SK-N-SH treated with all-trans-retinoic acid at 6 μM for 48 hours (cell line): ENCODE data around the gene SNAPC2.

Experiments used
- ATAC-seq: fragments of 200-7000 bp; cut with Tn5 transposase; 3 replicates; pipeline ENCODE4 v1.9.1; 2020; ENCODE audit warnings: mild to moderate bottlenecking, moderate library complexity
- ARNTL ChIP-seq: fragments of 450-650 bp; formaldehyde crosslinking; IDR thresholded peaks from 2 replicates; pipeline ENCODE4 v1.5.0; 2020; ENCODE audit warnings: low read depth, mild to moderate bottlenecking, moderate library complexity, borderline replicate concordance
- BACH2 ChIP-seq: fragments of 250-450 bp; sonication (Bioruptor Pico); IDR thresholded peaks from 2 replicates; pipeline ENCODE4 v1.9.0; 2021; ENCODE audit warnings: mild to moderate bottlenecking, borderline replicate concordance
- ESRRG ChIP-seq: fragments of 250-450 bp; sonication (Bioruptor Pico); IDR thresholded peaks from 2 replicates; pipeline ENCODE4 v1.6.1; 2021; ENCODE audit warnings: mild to moderate bottlenecking
- GLIS3 ChIP-seq: fragments of 250-450 bp; sonication (Bioruptor Pico); IDR thresholded peaks from 2 replicates; pipeline ENCODE4 v1.5.0; 2020; ENCODE audit warnings: mild to moderate bottlenecking, moderate library complexity
- ISL1 ChIP-seq: fragments of 250-450 bp; sonication (Bioruptor Pico); IDR thresholded peaks from 2 replicates; pipeline ENCODE4 v2.1.2; 2022; ENCODE audit warnings: mild to moderate bottlenecking, moderate library complexity
- PPARA ChIP-seq: fragments of 250-450 bp; sonication (Bioruptor Pico); IDR thresholded peaks from 2 replicates; pipeline ENCODE4 v1.5.0; 2020; ENCODE audit warnings: mild to moderate bottlenecking, borderline replicate concordance
- TCF4 ChIP-seq: fragments of 250-450 bp; sonication (Bioruptor Pico); IDR thresholded peaks from 2 replicates; pipeline ENCODE4 v1.8.0; 2021; ENCODE audit warnings: mild to moderate bottlenecking, moderate library complexity, borderline replicate concordance
- TOX ChIP-seq: fragments of 250-450 bp; sonication (Bioruptor Pico); IDR thresholded peaks from 2 replicates; pipeline ENCODE4 v1.8.0; 2021; ENCODE audit warnings: mild to moderate bottlenecking, moderate library complexity, borderline replicate concordance
- ZC3H10 ChIP-seq: fragments of 250-450 bp; sonication (Bioruptor Pico); IDR thresholded peaks from 2 replicates; pipeline ENCODE4 v1.5.1; 2021; ENCODE audit warnings: mild to moderate bottlenecking, moderate library complexity
- ZFP3 ChIP-seq: fragments of 250-450 bp; sonication (Bioruptor Pico); IDR thresholded peaks from 2 replicates; pipeline ENCODE4 v1.5.0; 2020; ENCODE audit warnings: mild to moderate bottlenecking, moderate library complexity
- ZFP30 ChIP-seq: fragments of 450-650 bp; formaldehyde crosslinking; IDR thresholded peaks from 2 replicates; pipeline ENCODE4 v1.5.0; 2022; ENCODE audit warnings: mild to moderate bottlenecking, moderate library complexity
- ZNF70 ChIP-seq: fragments of 450-650 bp; formaldehyde crosslinking; IDR thresholded peaks from 2 replicates; pipeline ENCODE4 v1.5.0; 2020; ENCODE audit warnings: mild to moderate bottlenecking, moderate library complexity
- TF ChIP-seq, protein P1 (sequence below): fragments of 250-450 bp; sonication (Bioruptor Pico); IDR thresholded peaks from 2 replicates; pipeline ENCODE4 v1.5.1; 2020; ENCODE audit warnings: low read depth, mild to moderate bottlenecking, moderate library complexity
- TF ChIP-seq, protein P2 (sequence below): fragments of 250-450 bp; sonication (Bioruptor Pico); IDR thresholded peaks from 2 replicates; pipeline ENCODE4 v1.8.0; 2021; ENCODE audit warnings: low read depth, mild to moderate bottlenecking, moderate library complexity, borderline replicate concordance
- TF ChIP-seq, protein P3 (sequence below): fragments of 250-450 bp; sonication (Bioruptor Pico); IDR thresholded peaks from 2 replicates; pipeline ENCODE4 v1.5.0; 2020; ENCODE audit warnings: mild to moderate bottlenecking, moderate library complexity
- TF ChIP-seq, protein P4 (sequence below): fragments of 250-450 bp; sonication (Bioruptor Pico); IDR thresholded peaks from 2 replicates; pipeline ENCODE4 v1.5.1; 2021; ENCODE audit warnings: mild to moderate bottlenecking, moderate library complexity
- TF ChIP-seq, protein P5 (sequence below): fragments of 250-450 bp; sonication (Bioruptor Pico); IDR thresholded peaks from 2 replicates; pipeline ENCODE4 v1.8.0; 2020; ENCODE audit warnings: mild to moderate bottlenecking, moderate library complexity, borderline replicate concordance

Gene SNAPC2

DNA sequence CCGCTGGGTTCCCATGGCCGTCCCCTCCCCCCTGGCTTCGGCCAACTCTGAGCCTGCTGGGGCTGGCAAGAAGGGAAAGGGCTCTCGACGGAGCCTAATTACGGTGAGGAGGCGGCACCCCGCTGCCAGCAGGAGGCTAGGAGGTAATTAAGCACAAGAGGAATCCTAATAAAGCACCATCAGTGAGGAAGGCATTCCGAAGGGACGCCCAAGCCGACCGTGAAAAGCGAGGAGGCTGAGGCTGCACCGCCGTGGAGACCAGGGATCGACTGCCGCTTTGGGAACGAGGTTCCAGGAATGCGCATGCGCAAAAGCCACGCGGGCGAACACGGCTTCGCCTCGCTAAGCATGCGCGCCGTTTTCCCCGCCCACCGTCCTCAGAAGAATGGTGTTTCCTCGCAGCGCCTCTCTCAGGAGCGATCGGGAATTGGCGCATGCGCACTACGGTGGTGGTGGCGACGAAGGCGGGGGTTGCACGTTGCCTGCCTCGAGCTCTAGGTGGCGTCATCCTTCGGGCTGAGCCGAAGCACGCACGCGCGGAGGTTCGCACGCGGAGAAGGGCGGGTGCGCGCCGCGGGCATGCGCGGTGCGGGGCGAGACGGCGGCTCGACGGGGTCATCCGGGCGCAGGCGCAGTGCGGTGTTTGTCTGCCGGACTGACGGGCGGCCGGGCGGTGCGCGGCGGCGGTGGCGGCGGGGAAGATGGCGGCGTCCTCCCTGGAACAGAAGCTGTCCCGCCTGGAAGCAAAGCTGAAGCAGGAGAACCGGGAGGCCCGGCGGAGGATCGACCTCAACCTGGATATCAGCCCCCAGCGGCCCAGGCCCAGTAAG is 16.7 kb upstream of the SNAPC2 start, which contains the start of gene MAP2K7:
TSS of gene MAP2K7 (plus strand) at position 634 of the 830 bp plus-strand sequence. CDS start at position 702, 68 bp downstream.
- ATAC-seq = peak; percentile 84
- TF ChIP-seq, protein P1, sequence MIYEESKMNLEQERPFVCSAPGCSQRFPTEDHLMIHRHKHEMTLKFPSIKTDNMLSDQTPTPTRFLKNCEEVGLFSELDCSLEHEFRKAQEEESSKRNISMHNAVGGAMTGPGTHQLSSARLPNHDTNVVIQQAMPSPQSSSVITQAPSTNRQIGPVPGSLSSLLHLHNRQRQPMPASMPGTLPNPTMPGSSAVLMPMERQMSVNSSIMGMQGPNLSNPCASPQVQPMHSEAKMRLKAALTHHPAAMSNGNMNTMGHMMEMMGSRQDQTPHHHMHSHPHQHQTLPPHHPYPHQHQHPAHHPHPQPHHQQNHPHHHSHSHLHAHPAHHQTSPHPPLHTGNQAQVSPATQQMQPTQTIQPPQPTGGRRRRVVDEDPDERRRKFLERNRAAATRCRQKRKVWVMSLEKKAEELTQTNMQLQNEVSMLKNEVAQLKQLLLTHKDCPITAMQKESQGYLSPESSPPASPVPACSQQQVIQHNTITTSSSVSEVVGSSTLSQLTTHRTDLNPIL (CRISPR knock-in tag) = no peak
- TF ChIP-seq ARNTL (CRISPR knock-in tag) = no peak
- TF ChIP-seq, protein P2, sequence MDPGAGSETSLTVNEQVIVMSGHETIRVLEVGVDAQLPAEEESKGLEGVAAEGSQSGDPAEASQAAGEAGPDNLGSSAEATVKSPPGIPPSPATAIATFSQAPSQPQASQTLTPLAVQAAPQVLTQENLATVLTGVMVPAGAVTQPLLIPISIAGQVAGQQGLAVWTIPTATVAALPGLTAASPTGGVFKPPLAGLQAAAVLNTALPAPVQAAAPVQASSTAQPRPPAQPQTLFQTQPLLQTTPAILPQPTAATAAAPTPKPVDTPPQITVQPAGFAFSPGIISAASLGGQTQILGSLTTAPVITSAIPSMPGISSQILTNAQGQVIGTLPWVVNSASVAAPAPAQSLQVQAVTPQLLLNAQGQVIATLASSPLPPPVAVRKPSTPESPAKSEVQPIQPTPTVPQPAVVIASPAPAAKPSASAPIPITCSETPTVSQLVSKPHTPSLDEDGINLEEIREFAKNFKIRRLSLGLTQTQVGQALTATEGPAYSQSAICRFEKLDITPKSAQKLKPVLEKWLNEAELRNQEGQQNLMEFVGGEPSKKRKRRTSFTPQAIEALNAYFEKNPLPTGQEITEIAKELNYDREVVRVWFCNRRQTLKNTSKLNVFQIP (CRISPR knock-in tag) = no peak
- no peak for TF ChIP-seq PPARA (CRISPR knock-in tag)
- TF ChIP-seq GLIS3 = no peak
- no peak for TF ChIP-seq ISL1 (CRISPR knock-in tag)
- TF ChIP-seq, protein P3, sequence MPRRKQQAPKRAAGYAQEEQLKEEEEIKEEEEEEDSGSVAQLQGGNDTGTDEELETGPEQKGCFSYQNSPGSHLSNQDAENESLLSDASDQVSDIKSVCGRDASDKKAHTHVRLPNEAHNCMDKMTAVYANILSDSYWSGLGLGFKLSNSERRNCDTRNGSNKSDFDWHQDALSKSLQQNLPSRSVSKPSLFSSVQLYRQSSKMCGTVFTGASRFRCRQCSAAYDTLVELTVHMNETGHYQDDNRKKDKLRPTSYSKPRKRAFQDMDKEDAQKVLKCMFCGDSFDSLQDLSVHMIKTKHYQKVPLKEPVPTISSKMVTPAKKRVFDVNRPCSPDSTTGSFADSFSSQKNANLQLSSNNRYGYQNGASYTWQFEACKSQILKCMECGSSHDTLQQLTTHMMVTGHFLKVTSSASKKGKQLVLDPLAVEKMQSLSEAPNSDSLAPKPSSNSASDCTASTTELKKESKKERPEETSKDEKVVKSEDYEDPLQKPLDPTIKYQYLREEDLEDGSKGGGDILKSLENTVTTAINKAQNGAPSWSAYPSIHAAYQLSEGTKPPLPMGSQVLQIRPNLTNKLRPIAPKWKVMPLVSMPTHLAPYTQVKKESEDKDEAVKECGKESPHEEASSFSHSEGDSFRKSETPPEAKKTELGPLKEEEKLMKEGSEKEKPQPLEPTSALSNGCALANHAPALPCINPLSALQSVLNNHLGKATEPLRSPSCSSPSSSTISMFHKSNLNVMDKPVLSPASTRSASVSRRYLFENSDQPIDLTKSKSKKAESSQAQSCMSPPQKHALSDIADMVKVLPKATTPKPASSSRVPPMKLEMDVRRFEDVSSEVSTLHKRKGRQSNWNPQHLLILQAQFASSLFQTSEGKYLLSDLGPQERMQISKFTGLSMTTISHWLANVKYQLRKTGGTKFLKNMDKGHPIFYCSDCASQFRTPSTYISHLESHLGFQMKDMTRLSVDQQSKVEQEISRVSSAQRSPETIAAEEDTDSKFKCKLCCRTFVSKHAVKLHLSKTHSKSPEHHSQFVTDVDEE (CRISPR knock-in tag) = no peak
- TF ChIP-seq TCF4 (CRISPR knock-in tag) = no peak
- TF ChIP-seq, protein P4, sequence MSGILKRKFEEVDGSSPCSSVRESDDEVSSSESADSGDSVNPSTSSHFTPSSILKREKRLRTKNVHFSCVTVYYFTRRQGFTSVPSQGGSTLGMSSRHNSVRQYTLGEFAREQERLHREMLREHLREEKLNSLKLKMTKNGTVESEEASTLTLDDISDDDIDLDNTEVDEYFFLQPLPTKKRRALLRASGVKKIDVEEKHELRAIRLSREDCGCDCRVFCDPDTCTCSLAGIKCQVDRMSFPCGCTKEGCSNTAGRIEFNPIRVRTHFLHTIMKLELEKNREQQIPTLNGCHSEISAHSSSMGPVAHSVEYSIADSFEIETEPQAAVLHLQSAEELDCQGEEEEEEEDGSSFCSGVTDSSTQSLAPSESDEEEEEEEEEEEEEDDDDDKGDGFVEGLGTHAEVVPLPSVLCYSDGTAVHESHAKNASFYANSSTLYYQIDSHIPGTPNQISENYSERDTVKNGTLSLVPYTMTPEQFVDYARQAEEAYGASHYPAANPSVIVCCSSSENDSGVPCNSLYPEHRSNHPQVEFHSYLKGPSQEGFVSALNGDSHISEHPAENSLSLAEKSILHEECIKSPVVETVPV (CRISPR knock-in tag) = no peak
- no peak for TF ChIP-seq ZFP30
- TF ChIP-seq ZC3H10 (CRISPR knock-in tag) = no peak

DNA sequence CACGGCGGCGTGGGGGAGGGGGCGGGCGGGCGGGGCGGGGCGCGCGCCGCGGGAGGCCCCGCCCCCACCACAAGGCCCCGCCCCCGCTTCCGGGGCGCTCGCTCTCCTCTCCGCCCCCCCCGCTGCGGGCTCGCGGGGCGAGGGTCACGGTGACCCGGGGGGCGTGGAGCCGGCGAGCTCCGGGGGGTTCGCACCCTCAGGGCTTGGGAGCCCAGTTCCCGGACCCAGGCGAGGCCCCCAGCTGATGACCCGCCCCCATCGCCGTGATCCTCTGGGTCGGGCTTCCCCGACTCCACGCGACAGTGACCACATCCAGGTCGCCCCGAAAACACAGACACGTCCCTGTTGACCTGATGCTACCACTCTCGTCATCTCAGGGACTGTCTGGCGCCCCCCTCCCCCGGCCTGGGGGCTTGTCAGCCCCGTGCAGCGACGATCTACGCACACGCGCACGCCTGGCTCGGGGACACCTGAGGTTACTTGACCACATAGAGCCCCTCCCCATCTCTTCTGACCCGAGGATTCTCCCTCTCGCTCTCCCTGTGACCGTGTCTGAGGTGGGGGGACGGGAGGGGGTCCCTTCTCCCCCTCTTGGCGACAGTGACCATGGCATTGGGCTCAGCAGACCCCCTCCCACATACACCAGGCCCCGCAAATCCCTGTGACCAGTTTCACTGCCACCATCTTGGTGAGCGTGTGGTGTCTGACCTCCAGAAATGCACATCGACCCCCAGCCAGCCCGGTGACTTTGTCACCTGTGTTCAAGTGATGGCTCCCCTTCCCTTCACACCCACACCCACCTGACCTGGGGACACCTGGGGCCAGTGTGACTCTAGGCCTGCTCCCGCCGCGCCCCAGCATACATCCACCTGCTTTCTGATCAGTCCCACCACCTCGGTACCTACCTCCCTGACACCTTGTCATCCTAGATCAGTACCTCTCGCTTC is 15.8 kb upstream of the SNAPC2 start:
- ATAC-seq = peak; percentile 7; the same call in 2 of the 3 replicates
- TF ChIP-seq ISL1 (CRISPR knock-in tag) (no peak), TOX (CRISPR knock-in tag) (no peak), ZNF70 (no peak), PPARA (CRISPR knock-in tag) (no peak)
- TF ChIP-seq, all 23 proteins: peak for 0

DNA sequence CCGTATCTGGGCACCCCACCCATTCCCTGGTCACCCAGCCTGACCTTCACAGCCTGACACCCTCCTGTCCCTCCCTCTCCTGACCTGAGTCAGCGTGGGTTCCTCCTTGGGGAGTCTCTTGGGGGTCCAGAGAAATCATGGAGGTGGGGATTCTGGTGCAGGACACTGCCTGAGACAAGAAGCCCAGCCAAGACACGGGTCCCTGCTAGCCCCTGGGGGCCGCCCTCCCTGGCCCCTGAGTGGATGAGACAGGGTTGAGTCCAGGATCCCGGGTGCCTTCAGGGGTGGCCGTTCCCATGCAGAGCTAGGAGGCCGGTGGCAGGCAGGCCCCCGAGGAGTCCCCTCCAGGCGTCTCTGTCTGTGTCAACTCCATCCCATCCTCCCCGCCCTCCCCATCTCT is 14.9 kb upstream of the SNAPC2 start:
- no peak for TF ChIP-seq BACH2 (CRISPR knock-in tag)
- TF ChIP-seq, all 23 proteins: peak for 0
- ATAC-seq = no peak

DNA sequence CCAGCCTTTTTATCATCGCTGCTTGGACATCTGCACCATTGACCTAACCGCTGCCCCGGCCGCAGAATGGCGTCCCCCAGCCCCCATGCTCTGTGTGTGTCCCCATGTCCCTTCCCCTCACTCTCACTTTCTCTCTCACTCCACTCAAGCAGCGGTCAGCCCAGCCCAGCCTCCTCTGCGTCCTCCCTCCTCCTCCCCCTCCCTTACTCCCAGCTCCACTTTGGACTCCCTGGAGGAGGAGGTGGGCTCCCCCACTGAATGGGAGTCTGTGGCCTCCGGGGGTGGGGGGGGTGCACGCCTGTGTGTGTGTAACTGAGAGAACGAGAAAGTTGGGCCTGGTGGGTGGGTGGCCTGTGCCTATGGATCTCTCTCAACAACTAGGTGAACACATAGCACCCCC is 14.3 kb upstream of the SNAPC2 start:
- no peak for ATAC-seq
- TF ChIP-seq, protein P2 (CRISPR knock-in tag) = no peak
- TF ChIP-seq, protein P3 (CRISPR knock-in tag) = no peak
- TF ChIP-seq TCF4 (CRISPR knock-in tag) (no peak), ZFP30 (no peak), ESRRG (CRISPR knock-in tag) (no peak), ARNTL (CRISPR knock-in tag) (no peak), ZFP3 (CRISPR knock-in tag) (no peak), BACH2 (CRISPR knock-in tag) (no peak), ZNF70 (no peak)
- TF ChIP-seq, protein P5, sequence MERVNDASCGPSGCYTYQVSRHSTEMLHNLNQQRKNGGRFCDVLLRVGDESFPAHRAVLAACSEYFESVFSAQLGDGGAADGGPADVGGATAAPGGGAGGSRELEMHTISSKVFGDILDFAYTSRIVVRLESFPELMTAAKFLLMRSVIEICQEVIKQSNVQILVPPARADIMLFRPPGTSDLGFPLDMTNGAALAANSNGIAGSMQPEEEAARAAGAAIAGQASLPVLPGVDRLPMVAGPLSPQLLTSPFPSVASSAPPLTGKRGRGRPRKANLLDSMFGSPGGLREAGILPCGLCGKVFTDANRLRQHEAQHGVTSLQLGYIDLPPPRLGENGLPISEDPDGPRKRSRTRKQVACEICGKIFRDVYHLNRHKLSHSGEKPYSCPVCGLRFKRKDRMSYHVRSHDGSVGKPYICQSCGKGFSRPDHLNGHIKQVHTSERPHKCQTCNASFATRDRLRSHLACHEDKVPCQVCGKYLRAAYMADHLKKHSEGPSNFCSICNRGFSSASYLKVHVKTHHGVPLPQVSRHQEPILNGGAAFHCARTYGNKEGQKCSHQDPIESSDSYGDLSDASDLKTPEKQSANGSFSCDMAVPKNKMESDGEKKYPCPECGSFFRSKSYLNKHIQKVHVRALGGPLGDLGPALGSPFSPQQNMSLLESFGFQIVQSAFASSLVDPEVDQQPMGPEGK (CRISPR knock-in tag) = no peak
